H54 (cell line): Measurements from ENCODE around the gene TPX2.

Experiments
- DNase-seq: peaks from one replicate; pipeline ENCODE4 v3.0.0; 2011; ENCODE audit warnings: low spot score, mixed read lengths; ENCODE audit not compliant: insufficient read length
- FAIRE-seq: peaks from 3 replicates; lab custom pipeline; 2011; peaks lifted over from hg19 to GRCh38; lab: Jason Lieb, UNC
- POLR2A ChIP-seq: IDR thresholded peaks from 2 replicates; pipeline ENCODE4 v1.6.1; 2011; ENCODE audit warnings: low read depth, mild to moderate bottlenecking, low read length

Gene TPX2

GRCh38 chr20:31700747-31701146 lies 38.3 kb upstream of the TPX2 start:
- TF ChIP-seq POLR2A = no peak
- FAIRE-seq (no peak), DNase-seq (no peak)

- no peak for DNase-seq
- no peak for TF ChIP-seq POLR2A
- no peak for FAIRE-seq
Observed at GRCh38 chr20:31701591-31701990, 37.5 kb upstream of the TPX2 start.

- DNase-seq = peak; percentile 30
Observed at GRCh38 chr20:31704225-31705119, 34.6 kb upstream of the TPX2 start.

GRCh38 chr20:31705191-31705590 lies 33.9 kb upstream of the TPX2 start:
- TF ChIP-seq POLR2A = no peak
- FAIRE-seq (no peak), DNase-seq (no peak)

More at GRCh38 chr20:31704225-31705119, 34.6 kb upstream of the TPX2 start:
- no peak for TF ChIP-seq POLR2A
- FAIRE-seq = peak; percentile 58

GRCh38 chr20:31705598-31706597 lies 33.2 kb upstream of the TPX2 start:
- no peak for FAIRE-seq
- TF ChIP-seq POLR2A = no peak
- no peak for DNase-seq

GRCh38 chr20:31706607-31707257 lies 32.4 kb upstream of the TPX2 start:
- DNase-seq (no peak), FAIRE-seq (no peak)
- TF ChIP-seq POLR2A = no peak

- FAIRE-seq (no peak), DNase-seq (no peak)
- no peak for TF ChIP-seq POLR2A
Observed at GRCh38 chr20:31707258-31707615, 31.9 kb upstream of the TPX2 start.

- no peak for DNase-seq
- no peak for FAIRE-seq
- no peak for TF ChIP-seq POLR2A
Observed at GRCh38 chr20:31707994-31708735, 30.9 kb upstream of the TPX2 start.

GRCh38 chr20:31708736-31709534 lies 30.2 kb upstream of the TPX2 start:
- no peak for FAIRE-seq
- no peak for TF ChIP-seq POLR2A
- no peak for DNase-seq

- DNase-seq (no peak), FAIRE-seq (no peak)
- TF ChIP-seq POLR2A = no peak
Observed at GRCh38 chr20:31709939-31710338, 29.2 kb upstream of the TPX2 start.

GRCh38 chr20:31710423-31711108 lies 28.5 kb upstream of the TPX2 start:
- DNase-seq = no peak
- TF ChIP-seq POLR2A = no peak
- FAIRE-seq = no peak
